GM12878 (cell line): ENCODE measurements around the gene PLXNC1. TPM values are rescaled to one million over a fixed set of nuclear protein-coding genes. Genes with fewer than 3 reads are reported as not detected.

Experiments used
- ATAC-seq: fragments of 200-7000 bp; cut with Tn5 transposase; 3 replicates; pipeline ENCODE4 v1.9.1; 2020; ENCODE audit warnings: mild to moderate bottlenecking, moderate library complexity
- BruUV-seq: library from RNA; stranded (reverse); fragments of 400-500 nt; replicated peaks from 2 replicates; lab custom pipeline; 2021; lab: Mats Ljungman, UMichigan
- CTCF ChIA-PET: fragments of 300-600 bp; sonication (Branson Sonifier 250); formaldehyde crosslinking; extraction: SDS; loops from one replicate; lab custom pipeline; 2021; ENCODE audit warnings: inconsistent platforms; lab: Yijun Ruan, JAX
- POLR2A ChIA-PET: fragments of 350-600 bp; formaldehyde crosslinking; extraction: SDS; loops from one replicate; lab custom pipeline; 2021; ENCODE audit warnings: inconsistent platforms; lab: Charles Lee
- RAD21 ChIA-PET: fragments of 300-600 bp; sonication (Branson Sonifier 250); formaldehyde crosslinking; loops from one replicate; lab custom pipeline; 2023; ENCODE audit warnings: antibody characterized with exemption; ENCODE audit not compliant: unreplicated experiment; lab: Charles Lee
- SMC1A ChIA-PET: fragments of 300-600 bp; sonication (Branson Sonifier 250); formaldehyde crosslinking; loops from one replicate; lab custom pipeline; 2023; ENCODE audit not compliant: unreplicated experiment, uncharacterized antibody; lab: Charles Lee
- DNase-seq: peaks from one replicate; pipeline ENCODE4 v3.0.0-alpha.2; 2011; ENCODE audit warnings: low read depth, low spot score
- FAIRE-seq: peaks from 3 replicates; lab custom pipeline; 2011; peaks lifted over from hg19 to GRCh38; lab: Jason Lieb, UNC
- H2AFZ ChIP-seq: 2 replicates; pipeline ENCODE4 v1.6.0; 2011; ENCODE audit warnings: low read depth, low read length, control low read depth; ENCODE audit not compliant: control insufficient read depth
- H3K27ac ChIP-seq: 2 replicates; pipeline ENCODE4 v1.5.1; 2011; ENCODE audit warnings: control low read depth; ENCODE audit not compliant: control insufficient read depth, insufficient read depth
- H3K27me3 ChIP-seq, 2 experiments: replicated peaks in 1 of 2; 2 replicates each; pipeline versions ENCODE4 v1.6.0 to v1.6.1; 2011; ENCODE audit warnings: low read length in 1 of 2; ENCODE audit not compliant: control insufficient read depth in 2 of 2, insufficient read depth in 2 of 2
- H3K36me3 ChIP-seq, 2 experiments: 2 replicates each; pipeline ENCODE4 v1.5.1; 2011; ENCODE audit warnings: low read length in 1 of 2; ENCODE audit not compliant: control insufficient read depth in 2 of 2, insufficient read depth in 2 of 2
- H3K4me1 ChIP-seq: 2 replicates; pipeline ENCODE4 v1.6.1; 2011; ENCODE audit warnings: mild to moderate bottlenecking, low read length, moderate library complexity, mixed read lengths; ENCODE audit not compliant: control insufficient read depth, insufficient read depth
- H3K4me2 ChIP-seq: 2 replicates; pipeline ENCODE4 v1.6.0; 2011; ENCODE audit warnings: control low read depth; ENCODE audit not compliant: control insufficient read depth, insufficient read depth
- H3K4me3 ChIP-seq: fragments of 200-600 bp; sonication (generic); 2 replicates; pipeline ENCODE4 v1.5.1; 2016
- H3K79me2 ChIP-seq: 2 replicates; pipeline ENCODE4 v1.6.0; 2011; ENCODE audit warnings: low read length; ENCODE audit not compliant: control insufficient read depth, insufficient read depth
- H3K9ac ChIP-seq: 2 replicates; pipeline ENCODE4 v1.8.0; 2011; ENCODE audit warnings: low read length, control low read depth, mixed read lengths; ENCODE audit not compliant: control insufficient read depth, insufficient read depth
- H3K9me3 ChIP-seq: replicated peaks from 3 replicates; pipeline ENCODE4 v1.5.1; 2011; ENCODE audit warnings: mild to moderate bottlenecking, low read length; ENCODE audit not compliant: control insufficient read depth, insufficient read depth
- H4K20me1 ChIP-seq: 2 replicates; pipeline ENCODE4 v1.6.0; 2011; ENCODE audit not compliant: control insufficient read depth, insufficient read depth
- BCL11A ChIP-seq: IDR thresholded peaks from 2 replicates; pipeline ENCODE4 v1.6.1; 2011; ENCODE audit warnings: low read depth, low read length
- CEBPB ChIP-seq, 2 experiments: fragments of 150-350 bp in 1 of 2; IDR thresholded peaks; 2 replicates each; pipeline ENCODE4 v1.6.1; 2012 to 2014; ENCODE audit warnings: low read depth in 2 of 2, low read length in 2 of 2, borderline replicate concordance in 1 of 2, inconsistent platforms in 1 of 2
- DPF2 ChIP-seq: fragments of 450-650 bp; IDR thresholded peaks from 2 replicates; pipeline ENCODE4 v1.6.1; 2017; ENCODE audit warnings: mild to moderate bottlenecking
- GABPA ChIP-seq: IDR thresholded peaks from 2 replicates; pipeline ENCODE4 v1.6.1; 2014; ENCODE audit warnings: antibody characterized with exemption, low read depth, mild to moderate bottlenecking, inconsistent platforms
- JUNB ChIP-seq: IDR thresholded peaks from 2 replicates; pipeline ENCODE4 v1.6.1; 2016; ENCODE audit warnings: antibody characterized with exemption, mild to moderate bottlenecking
- NFXL1 ChIP-seq: fragments of 450-650 bp; IDR thresholded peaks from 2 replicates; pipeline ENCODE4 v1.6.1; 2017; ENCODE audit warnings: antibody characterized with exemption, mild to moderate bottlenecking, borderline replicate concordance
- NR2C2 ChIP-seq: IDR thresholded peaks from 2 replicates; pipeline ENCODE4 v1.6.1; 2011; ENCODE audit warnings: borderline replicate concordance, low read depth; ENCODE audit not compliant: control insufficient read depth, insufficient read length
- RCOR1 ChIP-seq: conservative IDR thresholded peaks from 2 replicates; pipeline ENCODE4 v1.6.1; 2012; ENCODE audit warnings: low read depth, low read length, improper control_type of control experiment
- SIN3A ChIP-seq: IDR thresholded peaks from 2 replicates; pipeline ENCODE4 v1.6.1; 2012; ENCODE audit warnings: low read depth, low read length, improper control_type of control experiment
- SMAD5 ChIP-seq: IDR thresholded peaks from 2 replicates; pipeline ENCODE4 v1.6.1; 2016; ENCODE audit warnings: antibody characterized with exemption, low read depth
- TAF1 ChIP-seq: IDR thresholded peaks from 2 replicates; pipeline ENCODE4 v1.6.1; 2011; ENCODE audit warnings: mild to moderate bottlenecking, low read depth, low read length, borderline replicate concordance
- YY1 ChIP-seq: IDR thresholded peaks from 2 replicates; pipeline ENCODE4 v1.6.1; 2011; ENCODE audit warnings: low read depth, mild to moderate bottlenecking, low read length
- ZNF592 ChIP-seq: fragments of 450-650 bp; IDR thresholded peaks from 2 replicates; pipeline ENCODE4 v1.6.1; 2017; ENCODE audit warnings: mild to moderate bottlenecking, moderate library complexity
- WGBS: methylation state at CpG from one replicate; pipeline ENCODE4 v1.1.6; 2016; ENCODE audit warnings: low lambda C conversion rate; ENCODE audit not compliant: insufficient replicate concordance, insufficient coverage; ENCODE audit errors: missing lambda C conversion rate; 5-methylcytosine and 5-hydroxymethylcytosine counted together
- in situ Hi-C: fragments of 300-500 bp; cut with MboI; formaldehyde crosslinking; loops from 9 replicates; pipeline ENCODE4 v1.14.3; 2018; ENCODE audit warnings: mixed read lengths
- intact Hi-C: fragments of 100-400 bp; cut with micrococcal nuclease; formaldehyde crosslinking; loops from one replicate; pipeline ENCODE4 v1.14.2; 2022; ENCODE audit not compliant: unreplicated experiment
- polyA plus RNA-seq, 11 experiments: library from polyadenylated mRNA; depleted of rRNA in 4 of 11; unstranded in 6 of 11; stranded (reverse) in 5 of 11; fragments of >200 nt; fragmentation: Nextera tagmentation in 4 of 11; fragmentation: Illumina TruSeq in 1 of 11; extraction: Ambion mirVana in 4 of 11; extraction: Trizol in 1 of 11; gene quantifications; 1 replicate in 1 of 11; 2 replicates in 10 of 11; pipeline versions ENCODE4 v1.2.1 to v1.2.3, GENCODE V29; 2011 to 2016; ENCODE audit warnings: inconsistent platforms in 2 of 11, missing spikeins in 2 of 11, low read depth in 1 of 11
- total RNA-seq, 4 experiments: library from RNA; depleted of rRNA in 3 of 4; stranded (reverse); fragments of >200 nt in 3 of 4; fragmentation: Illumina TruSeq in 1 of 4; extraction: Trizol in 1 of 4; gene quantifications; 2 replicates each; pipeline versions ENCODE4 v1.2.1 to v1.2.3, GENCODE V29; 2013 to 2021
- TF ChIP-seq, protein P1 (sequence below): fragments of 450-650 bp; IDR thresholded peaks from 2 replicates; pipeline ENCODE4 v1.6.1; 2017; ENCODE audit warnings: antibody characterized with exemption, mild to moderate bottlenecking, moderate library complexity

PLXNC1 gene
- total and polyA plus RNA-seq, 10 of the 15 experiments (the other 5 are each of a cell fraction or from before 2014, with no cell fraction given) = 5.2 to 41.2 (median 24.6) TPM

DNA sequence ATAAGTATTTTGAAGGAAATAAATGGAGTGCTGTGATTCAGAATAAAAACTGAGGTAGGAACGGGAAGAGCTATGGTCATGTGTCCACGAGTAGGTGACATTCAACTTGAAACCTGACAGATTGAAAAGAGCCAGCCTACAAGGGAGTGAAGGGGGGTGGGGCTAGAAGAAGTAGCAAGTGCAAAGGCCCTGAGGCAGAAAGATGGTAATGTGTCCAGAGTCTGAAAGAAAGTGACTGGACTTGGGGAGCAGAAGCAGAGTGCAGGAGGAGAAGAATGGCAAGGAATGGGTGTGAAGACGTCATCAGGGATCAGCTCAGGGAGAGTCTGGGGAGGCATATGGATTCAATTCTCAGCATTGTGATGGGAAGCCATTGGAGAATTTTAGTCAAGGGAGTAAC lies 13.7 kb downstream of the PLXNC1 start:
- ChIA-PET SMC1A (interaction anchor here (1.7 to 21.2 kb wide), 3 partner anchors 12 to 297 kb away, joined by 4 to 367 read pairs (median 238); partner anchors contain the start of gene CEP83), CTCF (interaction anchor here (1.3 to 3.2 kb wide), 2 partner anchors 10 to 28 kb away, joined by 3 to 10 read pairs; no protein-coding TSS in a partner anchor), POLR2A (interaction anchor here (1.0 to 1.2 kb wide), 2 partner anchors 40 to 82 kb away, joined by 3 read pairs; no protein-coding TSS in a partner anchor), RAD21 (interaction anchor here (2.0 kb wide), 2 partner anchors 11 kb away, joined by 6 to 8 read pairs; no protein-coding TSS in a partner anchor)
- H3K9ac ChIP-seq = no peak overlapping the region
- FAIRE-seq (no peak), DNase-seq (no peak), ATAC-seq (no peak)
- 68% methylated on average over 3 of the region's 3 CpGs for WGBS
- no peaks in the 10 kb centered on the region; the same call in 2 of the 3 replicates for H3K9me3 ChIP-seq
- TF ChIP-seq DPF2 = no peak
- TF ChIP-seq CEBPB (IDR thresholded peaks at IDR 0.05; ENCODE audit: borderline replicate concordance in 1 of 2, low read depth in 2 of 2, low read length in 2 of 2) = no peak
- no peak for TF ChIP-seq BCL11A
- no peak for TF ChIP-seq YY1
- TF ChIP-seq NR2C2 = no peak
- TF ChIP-seq SMAD5 = no peak
- TF ChIP-seq GABPA = no peak
- no peak for TF ChIP-seq ZNF592
- TF ChIP-seq TAF1 = no peak
- TF ChIP-seq JUNB = no peak
- TF ChIP-seq NFXL1 = no peak
- no peak for TF ChIP-seq SIN3A
- TF ChIP-seq, protein P1, sequence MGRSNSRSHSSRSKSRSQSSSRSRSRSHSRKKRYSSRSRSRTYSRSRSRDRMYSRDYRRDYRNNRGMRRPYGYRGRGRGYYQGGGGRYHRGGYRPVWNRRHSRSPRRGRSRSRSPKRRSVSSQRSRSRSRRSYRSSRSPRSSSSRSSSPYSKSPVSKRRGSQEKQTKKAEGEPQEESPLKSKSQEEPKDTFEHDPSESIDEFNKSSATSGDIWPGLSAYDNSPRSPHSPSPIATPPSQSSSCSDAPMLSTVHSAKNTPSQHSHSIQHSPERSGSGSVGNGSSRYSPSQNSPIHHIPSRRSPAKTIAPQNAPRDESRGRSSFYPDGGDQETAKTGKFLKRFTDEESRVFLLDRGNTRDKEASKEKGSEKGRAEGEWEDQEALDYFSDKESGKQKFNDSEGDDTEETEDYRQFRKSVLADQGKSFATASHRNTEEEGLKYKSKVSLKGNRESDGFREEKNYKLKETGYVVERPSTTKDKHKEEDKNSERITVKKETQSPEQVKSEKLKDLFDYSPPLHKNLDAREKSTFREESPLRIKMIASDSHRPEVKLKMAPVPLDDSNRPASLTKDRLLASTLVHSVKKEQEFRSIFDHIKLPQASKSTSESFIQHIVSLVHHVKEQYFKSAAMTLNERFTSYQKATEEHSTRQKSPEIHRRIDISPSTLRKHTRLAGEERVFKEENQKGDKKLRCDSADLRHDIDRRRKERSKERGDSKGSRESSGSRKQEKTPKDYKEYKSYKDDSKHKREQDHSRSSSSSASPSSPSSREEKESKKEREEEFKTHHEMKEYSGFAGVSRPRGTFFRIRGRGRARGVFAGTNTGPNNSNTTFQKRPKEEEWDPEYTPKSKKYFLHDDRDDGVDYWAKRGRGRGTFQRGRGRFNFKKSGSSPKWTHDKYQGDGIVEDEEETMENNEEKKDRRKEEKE = no peak
- no peak for TF ChIP-seq RCOR1
- peaks cover 53% of the 10 kb centered on the region for H3K79me2 ChIP-seq
- H3K36me3 ChIP-seq = peaks cover 0 to 2% of the 10 kb centered on the region in 2 experiments; a peak in 2 of 4 replicates
- intact Hi-C loops = no loop called here
- H4K20me1 ChIP-seq = no peaks in the 10 kb centered on the region
- no peak overlapping the region for H3K4me2 ChIP-seq
- no peak overlapping the region for H3K27ac ChIP-seq
- no TSS peak for BruUV-seq
- H3K4me1 ChIP-seq = peaks cover 17% of the 10 kb centered on the region
- H3K27me3 ChIP-seq = no peaks in the 10 kb centered on the region
- in situ Hi-C loops = no loop called here
- no peak overlapping the region for H3K4me3 ChIP-seq
- H2AFZ ChIP-seq = no peak overlapping the region
